Left hindlimb (tissue), 1 donor: Measurements from ENCODE around the gene RAB40B.
A peak's percentile ranks its signal among the peaks of the same experiment; 100 is the strongest.
"Not testable (repeated sequence)": the region's sequence is repeated elsewhere in the genome, so short reads cannot be mapped to it uniquely, and the experiment has no call there.

ENCODE experiments used
- DNase-seq: peaks from one replicate; pipeline ENCODE4 v3.0.0-alpha.2; 2018

Gene RAB40B

GRCh38 chr17:82667668-82668000, 30.9 kb downstream of the RAB40B start:
- DNase-seq, result peak; percentile 11

DNA sequence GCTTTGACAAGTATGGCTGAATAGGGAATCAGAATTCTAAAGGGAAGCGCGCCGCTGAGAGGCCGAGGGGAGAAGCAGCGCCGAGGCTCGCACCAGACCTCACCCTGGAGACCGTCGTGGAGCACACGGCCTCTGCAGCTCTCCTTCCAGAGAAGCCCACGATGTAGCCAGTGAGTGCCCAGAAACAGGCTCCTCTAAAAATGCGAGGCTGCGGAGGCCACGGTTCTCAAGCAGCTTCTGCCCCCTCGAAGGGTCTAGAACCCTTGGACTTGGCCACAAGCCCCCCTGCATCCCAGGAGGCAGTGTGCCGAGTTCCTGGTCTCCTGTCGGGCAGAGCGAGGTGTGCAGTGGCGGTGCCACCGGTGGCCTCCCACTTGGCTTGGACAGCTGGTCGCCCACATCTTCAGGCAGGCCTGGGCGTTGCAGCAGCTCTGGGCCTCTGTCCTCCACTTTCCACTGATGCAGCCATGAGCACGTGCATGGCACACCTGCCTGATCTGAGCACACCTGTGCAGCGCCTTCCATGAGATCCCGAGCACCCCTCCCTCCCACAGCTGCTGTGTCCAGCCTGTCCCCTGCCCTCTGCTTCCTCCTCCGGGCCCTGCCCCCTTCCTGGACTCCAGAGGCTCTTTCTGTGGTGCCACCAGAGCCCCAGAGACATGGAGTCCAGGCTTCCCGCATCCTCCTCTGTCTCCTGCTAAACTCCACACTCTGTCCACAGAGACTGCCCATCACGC, 31.4 kb downstream of the RAB40B start:
- DNase-seq, result peak; percentile 24

DNA sequence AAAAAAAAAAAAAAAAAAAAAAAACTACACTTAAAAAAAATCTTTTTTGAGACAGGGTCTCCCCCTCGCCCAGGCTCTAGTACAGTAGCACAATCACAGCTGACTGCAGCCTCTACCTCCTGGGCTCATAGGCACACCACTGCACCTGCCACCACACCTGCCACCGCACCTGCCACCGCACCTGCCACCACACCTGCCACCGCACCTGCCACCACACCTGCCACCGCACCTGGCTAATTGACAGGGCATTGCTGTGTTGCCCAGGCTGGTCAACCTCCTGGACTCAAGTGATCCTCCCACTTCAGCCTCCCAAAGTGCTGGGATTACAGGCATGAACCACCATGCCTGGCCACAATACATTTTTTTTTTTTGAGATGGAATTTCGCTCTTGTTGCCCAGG, 32.6 kb downstream of the RAB40B start:
- DNase-seq, result peak; percentile 5

DNA sequence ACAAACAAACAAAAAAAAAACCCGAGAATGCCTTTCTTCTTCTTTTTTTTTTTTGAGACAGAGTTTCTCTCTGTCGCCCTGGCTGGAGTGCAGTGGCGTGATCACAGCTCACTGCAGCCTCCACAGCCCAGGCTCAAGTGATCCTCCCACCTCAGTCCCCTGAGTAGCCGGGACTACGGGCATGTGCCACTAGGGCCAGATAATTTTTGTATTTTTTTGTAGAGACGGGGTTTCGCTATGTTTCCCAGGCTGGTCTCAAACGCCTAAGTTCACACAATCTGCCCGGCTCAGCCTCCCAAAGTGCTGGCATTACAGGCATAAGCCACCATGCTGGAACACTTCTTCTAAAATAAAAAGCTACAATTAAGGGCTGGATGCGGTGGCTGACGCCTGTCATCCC, 33.3 kb downstream of the RAB40B start:
- DNase-seq, result no peak

DNA sequence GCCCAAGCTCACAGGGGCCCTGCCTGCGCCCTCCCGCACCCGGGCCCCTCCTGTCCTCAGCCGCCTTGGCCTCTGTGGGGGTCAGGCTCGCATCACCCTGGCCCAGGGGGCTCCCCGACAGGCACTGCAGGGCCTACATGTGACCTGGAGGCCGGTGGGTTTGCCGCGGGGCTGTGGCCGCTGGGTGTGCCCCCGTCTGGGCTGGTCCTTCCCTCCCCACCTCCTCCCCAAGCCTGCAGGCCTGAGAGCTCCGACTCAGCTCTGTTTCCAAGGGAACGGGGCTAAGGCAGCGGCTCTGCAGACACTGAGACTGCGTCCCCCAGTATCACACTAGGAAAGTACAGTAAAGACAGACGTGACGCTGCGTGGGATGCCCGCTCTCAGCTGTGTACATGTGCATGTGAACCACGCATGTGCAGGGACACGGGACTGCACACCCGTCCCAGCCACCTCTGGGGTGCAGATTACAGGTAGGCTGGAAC, 33.8 kb downstream of the RAB40B start:
- DNase-seq, result no peak

GRCh38 chr17:82664276-82664575, 34.3 kb downstream of the RAB40B start:
- peak; percentile 28 for DNase-seq

- DNase-seq, result peak; percentile 29
These were observed 34.9 kb downstream of the RAB40B start for GRCh38 chr17:82663381-82664275.

DNA sequence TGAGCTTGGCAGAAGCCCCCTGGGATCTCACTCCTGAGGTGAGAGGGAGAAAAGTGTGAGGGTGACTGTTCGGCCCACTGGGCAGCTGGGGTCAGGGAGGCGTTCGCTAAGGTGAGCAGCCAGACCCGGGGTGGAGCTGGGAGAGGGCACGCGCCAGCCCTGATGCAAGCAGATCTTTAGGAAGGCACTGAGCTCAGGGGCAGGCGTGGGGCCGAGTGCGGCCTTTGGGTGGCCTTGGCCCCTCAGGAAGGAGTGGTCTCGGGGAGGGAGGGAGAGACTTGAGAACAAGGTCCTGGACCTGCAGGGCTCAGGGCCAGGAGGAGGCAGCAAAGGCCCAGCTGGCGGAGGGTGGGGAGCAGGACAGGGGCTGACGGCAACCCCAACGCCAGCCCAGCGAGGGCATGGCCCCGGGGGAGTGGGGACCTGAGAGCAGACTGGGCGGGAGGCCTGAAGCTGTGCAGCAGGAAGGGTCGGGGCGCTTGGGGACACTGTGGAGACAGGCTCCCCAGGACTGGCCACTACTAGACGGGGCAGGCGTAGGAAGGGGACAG, 35.7 kb downstream of the RAB40B start:
- no peak for DNase-seq

- no peak for DNase-seq
These were observed 36.5 kb downstream of the RAB40B start for GRCh38 chr17:82661717-82662683.

- no peak for DNase-seq
These were observed 38.6 kb downstream of the RAB40B start for GRCh38 chr17:82659886-82660285.

GRCh38 chr17:82658796-82659452, 39.6 kb downstream of the RAB40B start:
- DNase-seq, result no peak

DNA sequence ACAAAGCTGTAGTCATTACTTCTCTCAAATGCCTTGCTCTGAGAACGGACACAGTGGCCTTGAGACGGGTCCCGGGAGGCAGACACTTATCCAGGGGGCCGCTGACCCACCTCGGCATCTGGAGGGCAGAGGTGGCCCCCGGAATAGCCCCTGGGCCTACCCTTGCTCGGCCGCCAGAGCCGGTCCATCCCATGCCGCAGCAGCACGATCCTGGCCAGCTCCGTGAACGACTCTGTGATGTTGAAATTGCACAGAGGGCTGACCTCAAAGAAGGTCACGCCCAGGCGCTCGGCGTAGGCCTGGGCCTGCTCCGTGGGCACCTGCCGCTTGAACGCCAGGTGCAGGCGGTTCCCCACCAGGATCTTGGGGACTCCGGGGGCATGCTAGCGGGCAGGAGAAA, 40.2 kb downstream of the RAB40B start:
- DNase-seq, result no peak

- no peak for DNase-seq
These were observed 40.6 kb downstream of the RAB40B start for GRCh38 chr17:82657926-82658325.

- DNase-seq, result no peak
These were observed 42.2 kb downstream of the RAB40B start for GRCh38 chr17:82656266-82656665.

GRCh38 chr17:82655523-82655922, 43.0 kb downstream of the RAB40B start:
- no peak for DNase-seq

GRCh38 chr17:82655038-82655479, 43.4 kb downstream of the RAB40B start:
- DNase-seq, result no peak

DNA sequence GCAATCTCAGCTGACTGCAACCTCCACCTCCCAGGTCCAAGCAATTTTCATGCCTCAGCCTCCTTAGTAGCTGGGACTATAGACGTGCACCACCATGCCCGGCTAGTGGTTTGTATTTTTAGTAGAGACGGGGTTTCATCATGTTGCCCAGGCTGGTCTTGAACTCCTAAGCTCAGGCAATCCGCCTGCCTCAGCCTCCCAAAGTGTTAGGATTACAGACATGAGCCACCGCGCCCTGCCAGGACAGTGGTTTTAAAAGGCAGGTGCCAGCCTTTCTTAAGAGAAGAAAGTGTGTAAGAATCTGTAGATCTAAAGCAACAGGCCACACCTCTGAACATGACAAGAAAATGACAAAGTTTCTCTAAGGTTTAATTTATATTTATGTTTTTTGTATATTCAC, 43.9 kb downstream of the RAB40B start:
- DNase-seq, result not testable (repeated sequence)

- DNase-seq, result no peak
These were observed 44.6 kb downstream of the RAB40B start for GRCh38 chr17:82653651-82654528.

GRCh38 chr17:82650723-82651122, 47.8 kb downstream of the RAB40B start:
- no peak for DNase-seq

DNA sequence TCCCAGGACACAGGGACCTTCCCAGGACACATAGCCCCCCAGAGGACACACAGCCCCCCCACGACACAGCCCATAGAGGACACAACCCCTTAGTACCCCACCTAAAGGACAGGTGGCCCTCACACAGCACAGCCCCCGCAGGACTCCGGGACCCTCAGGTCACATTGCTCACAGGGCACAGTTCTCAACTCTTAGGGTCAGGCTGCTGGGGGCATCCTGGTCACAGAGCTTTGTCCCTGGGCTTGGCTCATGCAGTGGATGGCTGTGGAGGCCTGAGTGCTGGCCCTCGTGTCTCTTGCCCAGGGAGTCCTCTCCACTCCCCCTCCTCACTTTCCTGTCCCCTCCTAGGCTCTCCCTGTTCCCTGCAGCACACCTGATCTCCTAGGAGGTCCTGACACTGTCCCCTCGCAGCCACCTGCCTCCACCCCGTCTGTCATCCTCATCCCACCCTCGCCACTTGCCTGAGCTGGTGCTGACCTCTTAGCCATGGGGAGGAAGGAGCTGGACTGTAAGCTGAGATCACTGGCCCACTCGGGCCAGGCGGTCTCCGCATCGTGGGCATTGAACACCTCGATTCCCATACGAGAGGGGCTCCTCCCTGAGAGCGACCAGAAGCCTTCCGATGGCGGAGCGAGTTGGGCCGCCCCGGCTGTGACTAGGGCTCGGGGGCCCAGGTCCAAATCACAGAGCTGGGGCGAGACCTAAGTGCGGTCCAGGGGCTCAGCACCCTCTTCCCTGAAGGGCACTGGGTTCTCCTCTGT, 48.8 kb downstream of the RAB40B start:
- no peak for DNase-seq
